Stimulated activated naive CD8-positive, alpha-beta T cell treated with anti-CD3 and anti-CD28 coated beads, Interleukin-15, Interleukin-2, amounts not matched to agents 100 ng/mL and 50 ng/mL, for 24 hours (primary cell): ENCODE measurements around the gene SAG.

Source experiments
- H3K27ac Mint-ChIP-seq: one replicate; pipeline ENCODE4 v1.8.0; 2021; ENCODE audit warnings: mild to moderate bottlenecking, mixed read lengths
- H3K27me3 Mint-ChIP-seq: one replicate; pipeline ENCODE4 v1.8.0; 2021; ENCODE audit warnings: mixed read lengths
- H3K36me3 Mint-ChIP-seq: one replicate; pipeline ENCODE4 v1.8.0; 2021; ENCODE audit warnings: low read depth, mixed read lengths
- H3K4me1 Mint-ChIP-seq: one replicate; pipeline ENCODE4 v1.8.0; 2021; ENCODE audit warnings: low read depth, mixed read lengths
- H3K4me3 Mint-ChIP-seq: one replicate; pipeline ENCODE4 v1.8.0; 2021; ENCODE audit warnings: mild to moderate bottlenecking, mixed read lengths
- H3K9me3 Mint-ChIP-seq: one replicate; pipeline ENCODE4 v1.8.0; 2021; ENCODE audit warnings: mixed read lengths

SAG gene

GRCh38 chr2:233307565-233307964 is at the start of gene SAG:
Gene SAG (plus strand): TSS chr2:233307816. CDS start chr2:233309190, 1,374 bp downstream.
- Mint-ChIP-seq H3K36me3 (no peaks in the 10 kb centered on the region), H3K4me1 (peaks cover 9% of the 10 kb centered on the region), H3K27me3 (no peaks in the 10 kb centered on the region), H3K27ac (no peak within 1 kb of the TSS), H3K4me3 (no peak within 1 kb of the TSS), H3K9me3 (no peaks in the 10 kb centered on the region)

GRCh38 chr2:233258211-233258610 is 49.4 kb upstream of the SAG start:
- H3K27ac Mint-ChIP-seq, result no peak overlapping the region
- H3K27me3 Mint-ChIP-seq, result no peaks in the 10 kb centered on the region
- H3K36me3 Mint-ChIP-seq, result peaks cover 76% of the 10 kb centered on the region
- no peaks in the 10 kb centered on the region for H3K9me3 Mint-ChIP-seq
- H3K4me3 Mint-ChIP-seq, result no peak overlapping the region
- peaks cover 76% of the 10 kb centered on the region for H3K4me1 Mint-ChIP-seq

- Mint-ChIP-seq H3K9me3 (no peaks in the 10 kb centered on the region), H3K36me3 (peaks cover 91% of the 10 kb centered on the region), H3K27ac (peak overlapping the region; percentile 77), H3K4me1 (peaks cover 63% of the 10 kb centered on the region), H3K27me3 (no peaks in the 10 kb centered on the region), H3K4me3 (no peak overlapping the region)
These were observed 47.9 kb upstream of the SAG start for GRCh38 chr2:233259730-233260129.

DNA sequence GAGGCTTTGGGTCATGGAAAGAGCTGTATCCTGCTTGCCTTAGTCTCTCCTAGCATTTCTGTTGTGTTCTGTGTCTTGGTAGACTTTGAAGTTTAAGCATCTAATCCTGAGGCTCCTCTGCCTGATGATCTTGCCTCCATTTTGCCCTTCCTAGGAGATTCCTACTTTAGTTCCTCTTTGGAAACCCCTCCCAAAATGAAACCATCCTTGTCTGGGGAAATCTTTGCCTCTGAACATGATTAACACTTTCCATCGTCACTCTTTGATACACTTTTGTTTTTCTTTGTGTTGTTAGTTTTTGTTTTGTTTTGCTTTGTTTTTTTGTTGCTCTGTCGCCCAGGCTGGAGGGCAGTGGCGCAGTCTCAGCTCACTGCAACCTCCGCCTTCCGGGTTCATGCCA is 47.0 kb upstream of the SAG start:
- Mint-ChIP-seq H3K27me3 (no peaks in the 10 kb centered on the region), H3K4me3 (no peak overlapping the region)

GRCh38 chr2:233261819-233262555 is 45.6 kb upstream of the SAG start:
- peak overlapping the region; percentile 69 for H3K27ac Mint-ChIP-seq
- no peaks in the 10 kb centered on the region for H3K9me3 Mint-ChIP-seq
- H3K27me3 Mint-ChIP-seq, result no peaks in the 10 kb centered on the region
- peaks cover 57% of the 10 kb centered on the region for H3K4me1 Mint-ChIP-seq
- no peak overlapping the region for H3K4me3 Mint-ChIP-seq
- peaks cover 96% of the 10 kb centered on the region for H3K36me3 Mint-ChIP-seq

More for the DNA sequence above, 47.0 kb upstream of the SAG start:
- no peaks in the 10 kb centered on the region for H3K9me3 Mint-ChIP-seq
- peaks cover 92% of the 10 kb centered on the region for H3K36me3 Mint-ChIP-seq
- H3K4me1 Mint-ChIP-seq, result peaks cover 56% of the 10 kb centered on the region
- H3K27ac Mint-ChIP-seq, result peak overlapping the region; percentile 17

DNA sequence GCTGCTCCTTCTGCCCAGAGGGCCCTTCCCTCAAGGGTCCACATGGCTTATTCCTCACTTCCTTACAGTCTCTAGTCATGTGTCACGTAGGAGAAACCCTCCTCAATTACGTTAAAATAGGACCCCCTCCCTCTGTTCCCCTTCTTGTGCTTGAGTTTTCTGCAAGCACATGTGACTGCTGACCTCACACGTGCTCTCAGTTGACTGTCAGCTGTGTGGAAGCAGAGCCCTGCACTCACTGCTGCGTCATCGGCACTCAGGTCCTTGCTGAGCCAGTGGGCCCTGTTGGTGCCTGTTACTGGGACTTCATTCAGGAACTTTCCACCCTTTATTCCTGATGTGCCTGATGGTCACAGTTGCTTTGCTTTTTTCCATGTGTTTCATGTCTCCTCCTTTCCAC is 45.1 kb upstream of the SAG start:
- no peaks in the 10 kb centered on the region for H3K27me3 Mint-ChIP-seq
- peaks cover 58% of the 10 kb centered on the region for H3K4me1 Mint-ChIP-seq
- no peak overlapping the region for H3K4me3 Mint-ChIP-seq
- peaks cover 95% of the 10 kb centered on the region for H3K36me3 Mint-ChIP-seq
- H3K9me3 Mint-ChIP-seq, result no peaks in the 10 kb centered on the region
- peak overlapping the region; percentile 69 for H3K27ac Mint-ChIP-seq

DNA sequence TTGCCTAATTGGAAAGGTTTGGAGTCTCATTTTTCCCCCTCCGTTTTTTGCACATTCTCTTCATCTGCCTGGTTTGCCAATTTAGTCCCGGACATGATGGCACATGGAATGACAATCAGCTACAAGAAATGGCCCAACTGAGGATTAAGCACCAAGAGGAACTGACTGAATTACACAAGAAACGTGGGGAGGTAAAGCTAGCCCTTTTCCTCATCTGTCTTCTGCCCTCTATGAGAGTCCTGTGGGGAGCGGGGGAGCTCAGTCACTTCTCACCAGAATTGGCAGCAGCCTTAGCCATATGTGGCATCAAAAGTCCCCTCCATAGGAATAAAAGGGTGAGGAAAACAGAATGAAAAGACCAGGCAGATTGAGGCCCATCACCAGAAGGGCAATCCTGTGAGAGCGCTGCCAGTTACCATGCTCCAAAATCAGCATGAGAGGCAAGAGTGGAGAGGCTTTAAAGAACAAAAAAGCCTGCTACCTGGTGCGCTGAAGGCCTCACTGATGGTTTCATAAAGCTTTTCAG is 44.5 kb upstream of the SAG start:
- no peak overlapping the region for H3K4me3 Mint-ChIP-seq
- H3K9me3 Mint-ChIP-seq, result no peaks in the 10 kb centered on the region
- peak overlapping the region; percentile 69 for H3K27ac Mint-ChIP-seq
- peaks cover 95% of the 10 kb centered on the region for H3K36me3 Mint-ChIP-seq
- no peaks in the 10 kb centered on the region for H3K27me3 Mint-ChIP-seq
- H3K4me1 Mint-ChIP-seq, result peaks cover 62% of the 10 kb centered on the region

DNA sequence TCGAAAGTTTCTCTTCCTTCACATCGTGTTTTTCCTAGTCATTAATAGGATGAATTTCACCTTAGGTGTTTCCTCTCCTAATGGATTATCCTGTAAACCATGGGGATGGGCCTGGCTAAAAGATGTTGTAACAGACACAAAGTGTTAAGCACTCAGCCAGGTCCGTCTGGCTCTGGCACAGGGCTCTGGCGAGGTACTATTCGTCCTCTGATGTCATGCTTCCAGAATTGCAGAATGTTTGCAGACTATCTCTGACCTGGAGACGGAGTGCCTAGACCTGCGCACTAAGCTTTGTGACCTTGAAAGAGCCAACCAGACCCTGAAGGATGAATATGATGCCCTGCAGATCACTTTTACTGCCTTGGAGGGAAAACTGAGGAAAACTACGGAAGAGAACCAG is 42.9 kb upstream of the SAG start:
- H3K4me3 Mint-ChIP-seq, result no peak overlapping the region
- peak overlapping the region; percentile 6 for H3K27ac Mint-ChIP-seq
- peaks cover 62% of the 10 kb centered on the region for H3K4me1 Mint-ChIP-seq
- no peaks in the 10 kb centered on the region for H3K9me3 Mint-ChIP-seq
- no peaks in the 10 kb centered on the region for H3K27me3 Mint-ChIP-seq
- peaks cover 95% of the 10 kb centered on the region for H3K36me3 Mint-ChIP-seq

GRCh38 chr2:233265899-233266431 is 41.7 kb upstream of the SAG start:
- Mint-ChIP-seq H3K9me3 (no peaks in the 10 kb centered on the region), H3K36me3 (peaks cover 95% of the 10 kb centered on the region), H3K4me1 (peaks cover 65% of the 10 kb centered on the region), H3K27ac (peak overlapping the region; percentile 93), H3K4me3 (no peak overlapping the region), H3K27me3 (no peaks in the 10 kb centered on the region)

- Mint-ChIP-seq H3K4me1 (peaks cover 62% of the 10 kb centered on the region), H3K9me3 (no peaks in the 10 kb centered on the region), H3K27ac (peak overlapping the region; percentile 93), H3K36me3 (peaks cover 93% of the 10 kb centered on the region), H3K4me3 (peak overlapping the region; percentile 1), H3K27me3 (no peaks in the 10 kb centered on the region)
These were observed 41.1 kb upstream of the SAG start for GRCh38 chr2:233266481-233266880.

GRCh38 chr2:233267516-233268245 is 39.9 kb upstream of the SAG start:
- H3K4me3 Mint-ChIP-seq, result peak overlapping the region; percentile 73
- H3K36me3 Mint-ChIP-seq, result peaks cover 94% of the 10 kb centered on the region
- no peaks in the 10 kb centered on the region for H3K27me3 Mint-ChIP-seq
- H3K27ac Mint-ChIP-seq, result peak overlapping the region; percentile 93
- peaks cover 61% of the 10 kb centered on the region for H3K4me1 Mint-ChIP-seq
- H3K9me3 Mint-ChIP-seq, result no peaks in the 10 kb centered on the region

DNA sequence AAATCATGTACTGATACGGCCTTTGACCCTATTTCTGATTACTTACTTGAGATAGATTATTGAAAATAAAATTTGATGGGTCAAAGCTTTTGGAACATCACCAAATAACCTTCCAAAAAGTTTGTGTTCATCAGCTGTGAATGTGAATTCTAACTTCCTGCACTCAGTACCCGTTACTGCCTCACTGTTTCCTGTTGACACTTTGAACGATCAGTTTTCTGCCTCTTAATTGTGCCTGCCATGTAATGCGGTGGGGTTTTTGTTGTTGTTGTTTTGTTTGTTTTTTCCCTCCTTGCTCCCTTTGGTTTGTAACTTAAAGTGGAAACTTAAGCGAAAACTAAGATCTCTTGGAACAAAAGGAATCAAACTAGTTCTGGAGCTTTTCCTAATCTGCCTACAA is 37.2 kb upstream of the SAG start:
- Mint-ChIP-seq H3K27me3 (no peaks in the 10 kb centered on the region), H3K4me3 (peak overlapping the region; percentile 47), H3K9me3 (no peaks in the 10 kb centered on the region), H3K36me3 (peaks cover 94% of the 10 kb centered on the region), H3K4me1 (peaks cover 66% of the 10 kb centered on the region), H3K27ac (peak overlapping the region; percentile 94)

DNA sequence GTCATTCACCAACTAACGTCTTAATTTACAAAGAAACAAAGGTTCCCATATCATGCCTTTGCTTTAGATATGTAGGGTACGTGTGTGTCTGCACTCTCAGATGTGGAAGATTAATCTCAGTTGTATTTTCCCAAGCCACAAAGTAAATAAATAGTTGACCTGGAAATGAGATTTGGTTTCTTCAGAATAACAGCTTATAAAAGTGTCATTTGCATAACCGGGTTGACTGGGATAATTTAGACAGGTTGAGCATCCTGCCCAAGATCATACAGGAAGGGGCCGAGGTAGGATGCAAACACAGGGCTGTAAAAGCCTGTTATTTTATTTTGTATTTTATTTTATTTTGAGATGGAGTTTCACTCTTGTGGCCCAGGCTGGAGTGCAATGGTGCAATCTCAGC is 36.7 kb upstream of the SAG start:
- peaks cover 66% of the 10 kb centered on the region for H3K4me1 Mint-ChIP-seq
- H3K27me3 Mint-ChIP-seq, result no peaks in the 10 kb centered on the region
- H3K9me3 Mint-ChIP-seq, result no peaks in the 10 kb centered on the region
- H3K36me3 Mint-ChIP-seq, result peaks cover 95% of the 10 kb centered on the region
- H3K4me3 Mint-ChIP-seq, result no peak overlapping the region
- peak overlapping the region; percentile 94 for H3K27ac Mint-ChIP-seq

GRCh38 chr2:233271693-233272092 is 35.9 kb upstream of the SAG start:
- Mint-ChIP-seq H3K27me3 (no peaks in the 10 kb centered on the region), H3K36me3 (peaks cover 95% of the 10 kb centered on the region), H3K27ac (peak overlapping the region; percentile 26), H3K4me3 (no peak overlapping the region), H3K9me3 (no peaks in the 10 kb centered on the region), H3K4me1 (peaks cover 61% of the 10 kb centered on the region)

GRCh38 chr2:233273120-233273519 is 34.5 kb upstream of the SAG start:
- Mint-ChIP-seq H3K9me3 (no peaks in the 10 kb centered on the region), H3K36me3 (peaks cover 96% of the 10 kb centered on the region), H3K27me3 (no peaks in the 10 kb centered on the region), H3K27ac (peak overlapping the region; percentile 50), H3K4me1 (peaks cover 46% of the 10 kb centered on the region), H3K4me3 (no peak overlapping the region)
